NT2/D1 (cell line): ENCODE measurements around the gene DICER1.
"Not testable (repeated sequence)": the region's sequence is repeated elsewhere in the genome, so short reads cannot be mapped to it uniquely, and the experiment has no call there.

ENCODE experiments used
- DNase-seq: peaks from one replicate; pipeline ENCODE4 v3.0.0-alpha.2; 2011; ENCODE audit warnings: low read depth, low spot score
- H3K27me3 ChIP-seq: 2 replicates; pipeline ENCODE4 v1.6.0; 2011; ENCODE audit warnings: mild to moderate bottlenecking; ENCODE audit not compliant: insufficient read length, insufficient read depth
- H3K36me3 ChIP-seq: 2 replicates; pipeline ENCODE4 v1.6.1; 2011; ENCODE audit warnings: mild to moderate bottlenecking, low read length, mixed read lengths; ENCODE audit not compliant: insufficient read depth, insufficient read length
- H3K4me1 ChIP-seq: 2 replicates; pipeline ENCODE4 v1.5.1; 2011; ENCODE audit not compliant: insufficient read depth, insufficient read length
- H3K4me3 ChIP-seq: 2 replicates; pipeline ENCODE4 v1.5.1; 2011; ENCODE audit warnings: low read depth; ENCODE audit not compliant: insufficient read length
- H3K9ac ChIP-seq: 2 replicates; pipeline ENCODE4 v1.6.0; 2011; ENCODE audit warnings: low read depth; ENCODE audit not compliant: insufficient read length
- H3K9me3 ChIP-seq: 2 replicates; pipeline ENCODE4 v1.5.1; 2011; ENCODE audit warnings: mild to moderate bottlenecking, low read length; ENCODE audit not compliant: insufficient read depth
- SUZ12 ChIP-seq: IDR thresholded peaks from 2 replicates; pipeline ENCODE4 v1.6.1; 2011; ENCODE audit not compliant: insufficient read length, insufficient read depth; ENCODE audit errors: extremely low read depth
- YY1 ChIP-seq: IDR thresholded peaks from 2 replicates; pipeline ENCODE4 v1.6.1; 2011; ENCODE audit not compliant: insufficient read length, insufficient read depth
- ZNF274 ChIP-seq: IDR thresholded peaks from 2 replicates; pipeline ENCODE4 v1.6.1; 2011; ENCODE audit warnings: mild to moderate bottlenecking, low read depth, low read length

The DICER1 gene

DNA sequence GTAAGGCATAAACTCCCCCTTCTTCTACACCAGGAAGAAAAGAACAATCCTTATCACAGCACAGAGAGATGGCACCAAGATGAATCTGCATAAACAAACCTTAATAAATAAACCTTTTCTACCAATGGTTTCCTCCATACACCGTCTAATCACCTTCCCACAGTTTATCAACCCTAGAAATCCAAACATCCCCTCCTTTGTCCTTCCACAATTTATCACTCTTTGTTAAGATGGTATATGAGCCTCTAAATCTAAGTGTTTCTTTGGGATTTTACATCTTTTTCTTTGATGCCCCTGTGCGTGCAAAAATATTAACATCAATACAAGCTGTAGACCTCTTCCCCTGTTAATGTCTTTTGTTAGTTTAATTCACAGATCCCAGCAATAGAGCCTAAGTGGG lies 12.5 kb downstream of the DICER1 start:
- TF ChIP-seq SUZ12 (no peak), YY1 (no peak), ZNF274 (no peak)
- no peak overlapping the region for H3K9ac ChIP-seq
- no peak overlapping the region for H3K4me3 ChIP-seq
- no peaks in the 10 kb centered on the region for H3K27me3 ChIP-seq
- no peaks in the 10 kb centered on the region for H3K4me1 ChIP-seq
- peaks cover 14% of the 10 kb centered on the region; the same call in 1 of the 2 replicates for H3K9me3 ChIP-seq
- peaks cover 4% of the 10 kb centered on the region for H3K36me3 ChIP-seq
- no peak for DNase-seq

DNA sequence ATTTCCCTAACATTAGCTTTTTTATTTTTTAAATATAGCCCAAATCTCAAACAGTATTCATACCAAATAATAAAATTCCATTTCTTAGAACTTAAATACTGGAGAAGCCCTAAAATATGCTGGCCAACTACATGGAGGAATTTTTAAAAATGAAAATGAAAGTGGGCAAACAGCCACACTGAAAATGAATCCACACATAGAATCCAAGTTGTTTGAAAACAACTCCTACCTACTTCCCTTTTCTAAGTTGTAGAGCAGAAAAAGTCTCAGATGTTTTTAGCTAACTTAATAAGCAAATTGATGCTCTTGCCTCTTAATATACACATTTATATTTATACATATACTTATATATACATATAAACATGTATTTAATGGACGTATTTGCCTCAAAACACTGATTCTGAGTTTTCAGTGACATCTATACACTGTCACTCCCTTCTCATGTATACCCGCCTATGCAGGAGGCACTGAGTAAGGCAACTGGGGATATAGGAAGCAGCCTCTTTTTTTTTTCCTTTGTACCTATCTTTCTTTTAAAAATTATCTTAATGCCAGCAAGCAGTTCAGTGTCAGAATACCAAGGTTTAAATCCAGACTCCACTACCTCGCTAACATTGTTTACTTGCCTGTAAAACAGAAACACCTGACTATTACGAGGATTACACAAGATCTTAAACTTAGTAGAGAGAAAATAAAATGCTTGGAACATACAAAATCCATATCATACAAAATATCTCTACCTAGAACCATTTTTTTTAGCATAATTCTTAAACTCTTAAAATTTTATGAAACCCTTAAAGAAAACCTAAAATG lies 13.3 kb downstream of the DICER1 start:
- TF ChIP-seq YY1: no peak
- no peak for TF ChIP-seq ZNF274
- TF ChIP-seq SUZ12: no peak
- Histone ChIP-seq H3K27me3 (no peaks in the 10 kb centered on the region), H3K36me3 (peaks cover 4% of the 10 kb centered on the region), H3K9ac (no peak overlapping the region), H3K4me3 (no peak overlapping the region), H3K4me1 (no peaks in the 10 kb centered on the region), H3K9me3 (peaks cover 14% of the 10 kb centered on the region; the same call in 1 of the 2 replicates)
- no peak for DNase-seq

DNA sequence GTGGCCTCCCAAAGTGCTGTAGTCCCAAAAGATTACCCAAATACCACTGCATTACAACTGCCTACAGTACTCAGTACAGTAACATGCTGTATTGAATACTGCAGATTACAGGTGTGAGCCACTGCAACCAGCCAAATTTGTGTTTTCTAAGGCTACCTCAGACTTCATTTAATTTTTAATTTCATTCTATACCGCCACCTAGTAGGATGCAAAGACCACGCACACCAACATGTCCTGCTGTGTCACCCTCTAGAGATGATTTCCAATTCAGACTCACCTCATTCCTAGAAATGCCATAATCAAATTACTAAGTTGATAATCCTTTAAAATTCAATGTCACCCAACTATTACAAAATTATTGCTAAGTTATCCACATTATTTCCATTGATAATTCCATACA lies 15.1 kb downstream of the DICER1 start:
- TF ChIP-seq SUZ12 (no peak), YY1 (no peak), ZNF274 (no peak)
- H3K4me1 ChIP-seq: no peaks in the 10 kb centered on the region
- no peak for DNase-seq
- peaks cover 14% of the 10 kb centered on the region; the same call in 1 of the 2 replicates for H3K9me3 ChIP-seq
- H3K9ac ChIP-seq: no peak overlapping the region
- peaks cover 4% of the 10 kb centered on the region for H3K36me3 ChIP-seq
- no peaks in the 10 kb centered on the region for H3K27me3 ChIP-seq
- no peak overlapping the region for H3K4me3 ChIP-seq

DNA sequence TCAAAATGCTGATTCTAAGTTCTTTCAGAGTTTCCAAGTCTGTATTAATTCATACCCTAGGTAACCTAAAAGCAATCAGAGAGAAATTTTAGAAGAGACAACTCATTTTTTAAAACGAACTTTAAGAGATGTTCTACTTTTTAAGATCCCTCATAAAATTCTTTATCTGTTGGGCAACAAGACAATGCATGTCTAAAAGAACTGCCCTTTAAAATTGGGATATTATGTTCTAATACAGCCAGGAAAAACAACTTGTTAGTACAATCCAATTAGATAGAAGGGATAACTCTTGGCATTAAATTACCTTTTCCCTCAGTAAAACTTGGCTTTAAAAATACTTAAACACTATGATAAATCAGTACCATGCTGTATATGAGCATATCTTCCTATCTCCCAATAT lies 15.6 kb downstream of the DICER1 start:
- no peaks in the 10 kb centered on the region for H3K27me3 ChIP-seq
- H3K36me3 ChIP-seq: peaks cover 4% of the 10 kb centered on the region
- no peak for TF ChIP-seq ZNF274
- peaks cover 14% of the 10 kb centered on the region; the same call in 1 of the 2 replicates for H3K9me3 ChIP-seq
- no peaks in the 10 kb centered on the region for H3K4me1 ChIP-seq
- H3K9ac ChIP-seq: no peak overlapping the region
- DNase-seq: no peak
- no peak overlapping the region for H3K4me3 ChIP-seq

DNA sequence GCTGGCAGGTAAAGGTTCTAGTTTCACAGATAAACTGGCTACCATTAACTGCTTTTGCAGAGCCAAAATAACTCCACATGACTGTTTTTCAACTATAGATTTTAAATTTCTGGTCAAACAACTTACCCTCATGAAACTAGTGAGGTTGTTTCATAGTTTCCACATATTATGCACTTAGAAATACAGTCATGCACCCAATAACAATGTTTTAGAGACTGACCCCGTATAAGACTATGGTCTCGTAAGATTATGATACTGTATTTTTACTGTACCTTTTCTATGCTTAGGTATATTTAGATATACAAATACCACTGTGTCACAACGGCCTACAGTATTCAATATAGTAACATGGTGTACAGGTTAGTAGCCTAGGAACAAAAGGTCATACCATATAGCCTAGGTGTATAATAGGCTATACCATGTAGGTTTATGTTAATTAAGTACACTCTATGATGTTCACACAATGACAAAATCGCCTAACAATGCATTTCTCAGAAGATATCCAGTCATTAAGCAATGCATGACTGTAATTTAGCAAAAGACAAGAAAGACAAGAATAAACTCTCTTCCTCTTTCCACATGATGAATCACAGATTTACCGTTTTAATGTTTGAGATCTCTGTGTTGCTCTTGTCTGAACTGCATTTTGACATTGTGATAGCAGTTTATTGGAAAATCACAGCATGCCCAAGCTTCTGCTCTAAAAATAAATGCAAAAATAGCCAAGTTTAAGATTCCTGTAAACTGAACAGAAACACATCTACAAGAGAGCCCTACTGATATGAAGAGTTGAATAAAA lies 17.1 kb downstream of the DICER1 start:
- Histone ChIP-seq H3K4me3 (no peak overlapping the region), H3K9ac (no peak overlapping the region), H3K4me1 (no peaks in the 10 kb centered on the region), H3K9me3 (peaks cover 7% of the 10 kb centered on the region; the same call in 1 of the 2 replicates), H3K36me3 (peaks cover under 1% of the 10 kb centered on the region), H3K27me3 (no peaks in the 10 kb centered on the region)
- no peak for TF ChIP-seq YY1
- TF ChIP-seq ZNF274: no peak
- no peak for TF ChIP-seq SUZ12
- DNase-seq: no peak

DNA sequence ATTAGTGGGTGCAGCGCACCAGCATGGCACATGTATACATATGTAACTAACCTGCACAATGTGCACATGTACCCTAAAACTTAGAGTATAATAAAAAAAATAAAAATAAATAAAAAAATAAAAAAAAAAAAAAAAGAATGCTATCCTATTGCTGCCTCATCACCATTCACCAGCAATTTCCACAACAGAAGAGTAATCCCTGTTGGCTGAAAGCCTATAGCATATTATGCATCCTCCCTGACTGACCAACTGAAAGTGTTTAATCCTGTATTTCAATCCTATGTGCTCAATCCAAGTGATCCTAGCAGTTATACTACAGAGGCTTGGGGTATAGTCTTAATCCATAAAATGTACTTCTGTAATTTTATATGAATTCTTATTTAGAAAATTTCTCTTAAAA lies 18.5 kb downstream of the DICER1 start:
- no peak for TF ChIP-seq SUZ12
- Histone ChIP-seq H3K4me3 (no peak overlapping the region), H3K27me3 (no peaks in the 10 kb centered on the region), H3K4me1 (no peaks in the 10 kb centered on the region), H3K9ac (no peak overlapping the region), H3K9me3 (no peaks in the 10 kb centered on the region), H3K36me3 (peaks cover 4% of the 10 kb centered on the region)
- DNase-seq: no peak

DNA sequence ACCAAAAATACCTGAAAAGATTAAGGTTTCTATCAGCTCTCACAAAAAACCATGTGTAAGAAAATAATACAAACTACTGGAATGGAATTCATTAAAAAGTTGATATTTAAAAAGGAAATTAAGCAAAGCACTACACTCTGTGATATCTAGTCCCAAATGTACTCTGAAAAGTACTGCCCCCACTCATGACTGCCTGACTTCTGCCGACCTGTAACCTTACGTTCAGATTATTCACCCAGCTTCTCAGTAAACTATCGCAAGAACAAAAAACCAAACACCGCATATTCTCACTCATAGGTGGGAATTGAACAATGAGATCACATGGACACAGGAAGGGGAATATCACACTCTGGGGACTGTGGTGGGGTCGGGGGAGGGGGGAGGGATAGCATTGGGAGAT lies 18.9 kb downstream of the DICER1 start:
- H3K27me3 ChIP-seq, H3K4me1 ChIP-seq, DNase-seq, H3K36me3 ChIP-seq, H3K4me3 ChIP-seq, H3K9me3 ChIP-seq, H3K9ac ChIP-seq: not testable (repeated sequence)
